Islet of Langerhans (tissue), 1 donor: ENCODE measurements around the gene KAT8.

ENCODE experiments used
- FAIRE-seq: peaks from one replicate; lab custom pipeline; 2011; peaks lifted over from hg19 to GRCh38; lab: Jason Lieb, UNC

Gene KAT8

DNA sequence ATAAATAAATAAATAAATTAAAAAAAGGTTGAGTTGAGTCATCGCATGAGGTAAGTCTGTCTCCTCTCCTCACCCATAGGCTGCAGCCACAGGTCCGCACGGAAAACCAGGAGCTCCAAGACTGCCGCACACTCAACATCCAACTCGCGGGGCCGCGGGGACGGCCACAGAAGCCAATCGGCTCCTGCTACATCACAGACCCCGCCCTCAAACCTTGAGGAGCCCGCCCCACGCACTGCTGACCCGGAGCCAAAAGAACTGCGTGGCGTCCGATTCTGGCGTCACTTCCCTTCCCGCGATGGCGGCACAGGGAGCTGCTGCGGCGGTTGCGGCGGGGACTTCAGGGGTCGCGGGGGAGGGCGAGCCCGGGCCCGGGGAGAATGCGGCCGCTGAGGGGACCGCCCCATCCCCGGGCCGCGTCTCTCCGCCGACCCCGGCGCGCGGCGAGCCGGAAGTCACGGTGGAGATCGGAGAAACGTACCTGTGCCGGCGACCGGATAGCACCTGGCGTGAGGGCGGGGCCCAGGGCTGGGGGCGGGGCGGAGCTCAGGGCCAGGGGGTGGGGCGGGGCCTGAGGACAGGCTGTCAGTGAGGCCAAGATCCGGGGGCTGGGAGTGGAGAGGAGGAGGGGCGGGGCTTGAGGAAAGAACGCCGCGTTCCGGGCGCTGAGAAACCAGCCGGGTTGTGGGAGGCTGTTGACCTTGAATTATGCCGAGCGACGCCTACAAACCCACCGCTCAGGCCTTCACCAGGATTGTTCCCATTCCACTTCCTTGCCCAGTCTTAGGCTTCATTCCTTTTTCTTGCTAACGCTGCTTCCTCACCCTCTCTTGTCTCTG, at the start of gene KAT8:
Gene KAT8 (plus strand): TSS at position 281 of the 839 bp plus-strand sequence. CDS start 18 bp downstream, at position 299.
- peak; percentile 13 for FAIRE-seq

DNA sequence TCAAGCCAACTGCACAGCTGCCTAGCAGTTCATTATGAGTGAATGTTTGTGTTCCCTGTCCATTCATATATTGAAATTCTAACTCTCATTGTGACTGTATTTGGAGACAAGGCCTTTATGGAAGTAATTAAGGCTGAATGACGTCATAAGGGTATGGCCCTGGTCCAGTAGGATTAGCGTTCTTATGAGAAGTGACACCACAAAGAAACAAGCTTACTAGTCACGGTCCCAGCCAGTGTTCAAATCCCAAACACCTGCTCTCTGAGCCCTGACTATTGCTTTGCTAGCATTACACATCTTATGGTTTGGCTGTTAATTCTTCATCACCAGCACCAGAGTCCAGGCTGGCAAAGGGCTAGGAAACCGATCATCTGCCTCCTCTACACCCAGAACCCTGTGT, 45.6 kb upstream of the KAT8 start:
- no peak for FAIRE-seq

DNA sequence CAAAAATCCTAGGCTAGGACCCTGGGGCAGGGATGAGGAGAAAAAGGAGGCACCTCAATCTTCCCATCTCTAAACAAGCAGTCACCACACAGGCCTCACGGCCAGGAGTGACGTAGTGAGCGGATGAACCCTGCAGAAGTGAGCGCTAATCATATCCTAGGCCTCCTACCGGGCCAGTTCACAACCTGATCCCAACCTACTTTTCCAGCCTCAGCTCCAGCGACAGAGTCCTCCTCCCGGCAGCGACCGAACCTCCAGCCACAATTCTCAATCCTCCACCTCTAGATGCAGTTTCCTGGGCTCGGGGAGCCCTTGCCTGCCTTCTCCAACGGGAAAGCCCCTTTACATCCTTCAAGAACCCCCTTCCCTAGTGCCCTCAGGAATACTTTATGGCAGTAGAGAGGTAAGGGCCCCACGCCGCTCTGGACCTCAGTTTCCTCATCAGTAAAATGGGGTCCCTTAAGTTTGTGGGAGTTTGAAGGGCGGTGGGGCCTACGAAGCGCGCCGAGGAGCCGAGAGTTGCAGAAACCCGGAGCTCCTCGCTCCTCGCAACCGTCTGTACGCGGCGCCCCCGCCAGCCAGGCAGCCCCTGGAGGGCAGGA, 44.8 kb upstream of the KAT8 start:
- no peak for FAIRE-seq

DNA sequence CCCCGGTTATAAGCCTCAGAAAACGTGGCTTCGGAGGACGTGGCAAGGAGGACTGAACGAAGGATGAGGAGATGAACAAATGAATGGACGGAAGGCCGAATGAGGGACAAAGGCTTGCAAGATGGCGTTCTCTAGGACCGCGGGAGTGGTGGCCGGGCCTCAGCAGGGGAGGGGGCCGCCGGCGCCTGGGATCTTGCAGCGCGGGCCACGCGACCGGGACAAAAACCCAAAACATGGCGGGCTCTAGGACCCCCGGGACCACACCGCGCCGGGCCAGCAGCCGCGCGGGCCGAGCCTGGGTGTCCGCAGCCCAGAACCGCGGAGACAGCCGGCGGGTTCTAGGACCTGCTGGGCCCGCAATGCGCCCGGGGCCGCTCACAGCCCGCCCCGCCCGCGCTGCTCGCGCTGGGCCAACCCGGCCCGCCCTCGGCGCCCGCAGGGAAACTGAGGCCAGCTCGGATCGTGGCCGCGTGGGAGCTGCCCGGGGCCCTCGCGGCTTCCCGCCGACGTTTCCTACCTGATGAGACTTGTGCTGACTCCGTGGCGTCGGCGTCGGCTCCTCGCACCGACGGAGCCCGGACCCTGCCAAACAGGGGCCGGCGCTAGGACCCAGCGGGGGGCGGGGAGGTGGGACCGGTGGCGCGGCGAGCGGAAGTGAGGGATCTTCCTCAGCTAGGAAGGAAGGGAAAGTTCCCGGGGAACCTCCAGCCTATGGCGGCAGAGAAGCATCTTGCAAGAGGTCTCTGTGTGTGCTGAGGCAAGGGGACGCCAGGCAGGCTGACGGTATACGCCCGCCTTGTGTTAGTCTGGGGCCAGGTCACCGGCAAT, 44.1 kb upstream of the KAT8 start:
- FAIRE-seq: no peak

DNA sequence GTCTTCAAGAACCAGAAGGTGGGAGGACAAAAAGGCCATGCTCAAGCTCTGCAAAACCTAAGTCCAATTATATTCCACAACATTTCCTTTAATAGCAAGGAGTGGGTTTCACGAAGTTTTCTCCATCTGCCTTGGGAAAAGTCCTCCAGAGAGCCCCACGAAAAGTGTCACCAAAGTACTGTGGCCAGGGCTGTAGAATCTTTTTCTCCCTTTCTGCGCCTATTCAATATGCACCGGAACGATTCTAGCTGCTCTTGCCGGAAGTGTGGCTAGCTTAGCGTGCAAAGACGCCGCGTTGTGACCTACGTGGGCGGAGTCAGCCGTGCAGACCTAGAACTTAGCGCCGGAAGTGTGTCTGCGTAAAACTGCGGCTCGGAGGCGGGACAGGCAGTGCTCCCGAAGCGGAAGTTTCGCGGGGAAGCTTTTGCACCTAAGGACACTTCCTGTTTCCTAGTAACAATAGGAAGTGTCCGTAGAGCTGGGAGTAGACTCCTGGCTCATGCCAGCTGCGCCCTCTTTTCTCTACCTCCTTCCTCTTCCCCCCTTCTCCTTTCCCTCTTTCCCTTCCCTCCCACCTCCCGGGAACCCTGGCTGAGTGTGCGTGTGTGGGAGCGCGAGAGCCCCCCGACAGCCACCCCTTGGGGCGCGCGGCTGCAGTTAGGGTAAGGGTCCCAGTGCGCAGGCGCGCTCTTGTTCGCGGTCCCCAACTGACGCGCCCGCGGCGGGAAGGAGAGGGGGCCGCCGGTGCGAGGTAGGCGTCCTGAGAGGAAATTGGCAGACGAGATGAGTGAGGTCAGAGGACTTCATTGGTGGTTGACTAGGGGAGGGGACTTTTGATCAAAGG, 43.3 kb upstream of the KAT8 start, which contains the start of the genes ZNF646 and ZNF668:
Gene ZNF646 (plus strand): TSS at position 453 of the 844 bp plus-strand sequence. CDS start 1,903 bp downstream, outside the sequence.
Gene ZNF668 (minus strand): TSS at position 271 of the 844 bp plus-strand sequence. CDS start 9,781 bp downstream, outside the sequence.
- FAIRE-seq: peak; percentile 56

DNA sequence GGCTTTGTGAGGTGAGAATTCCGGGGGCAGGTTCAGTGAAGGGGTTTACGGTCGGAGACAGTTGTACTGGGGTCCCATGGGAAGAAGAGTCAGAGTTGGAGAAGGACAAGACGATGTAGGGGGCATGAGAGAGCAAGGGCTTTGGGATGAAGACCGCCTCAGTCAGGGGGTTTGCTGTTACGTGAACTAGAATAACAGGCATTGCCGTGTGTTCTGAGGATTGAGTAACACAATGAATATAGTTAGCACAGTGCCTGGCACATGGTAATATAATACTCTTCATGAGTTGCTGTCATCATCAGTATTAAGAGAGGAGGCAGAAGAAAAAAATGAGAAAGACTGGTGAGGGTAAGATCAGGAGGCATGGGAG, 42.7 kb upstream of the KAT8 start:
- FAIRE-seq: no peak

DNA sequence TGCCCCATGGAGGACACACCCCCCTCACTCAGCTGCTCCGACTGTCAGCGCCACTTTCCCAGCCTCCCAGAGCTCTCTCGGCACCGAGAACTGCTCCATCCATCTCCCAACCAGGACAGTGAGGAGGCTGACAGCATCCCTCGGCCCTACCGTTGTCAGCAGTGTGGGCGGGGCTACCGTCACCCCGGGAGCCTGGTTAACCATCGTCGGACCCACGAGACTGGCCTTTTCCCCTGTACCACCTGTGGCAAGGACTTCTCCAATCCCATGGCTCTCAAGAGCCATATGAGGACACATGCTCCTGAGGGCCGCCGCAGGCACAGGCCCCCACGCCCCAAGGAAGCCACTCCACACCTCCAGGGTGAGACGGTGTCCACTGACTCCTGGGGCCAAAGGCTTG, 41.1 kb upstream of the KAT8 start:
- no peak for FAIRE-seq

DNA sequence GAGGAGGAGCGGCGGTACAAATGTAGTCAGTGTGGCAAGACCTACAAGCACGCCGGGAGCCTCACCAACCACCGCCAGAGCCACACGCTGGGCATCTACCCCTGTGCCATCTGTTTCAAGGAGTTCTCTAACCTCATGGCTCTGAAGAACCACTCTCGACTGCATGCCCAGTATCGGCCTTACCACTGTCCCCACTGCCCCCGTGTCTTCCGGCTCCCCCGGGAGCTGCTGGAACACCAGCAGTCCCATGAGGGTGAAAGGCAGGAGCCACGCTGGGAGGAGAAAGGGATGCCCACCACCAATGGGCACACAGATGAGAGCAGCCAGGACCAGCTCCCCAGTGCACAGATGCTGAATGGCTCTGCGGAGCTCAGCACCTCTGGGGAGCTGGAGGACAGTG, 40.4 kb upstream of the KAT8 start:
- no peak for FAIRE-seq

DNA sequence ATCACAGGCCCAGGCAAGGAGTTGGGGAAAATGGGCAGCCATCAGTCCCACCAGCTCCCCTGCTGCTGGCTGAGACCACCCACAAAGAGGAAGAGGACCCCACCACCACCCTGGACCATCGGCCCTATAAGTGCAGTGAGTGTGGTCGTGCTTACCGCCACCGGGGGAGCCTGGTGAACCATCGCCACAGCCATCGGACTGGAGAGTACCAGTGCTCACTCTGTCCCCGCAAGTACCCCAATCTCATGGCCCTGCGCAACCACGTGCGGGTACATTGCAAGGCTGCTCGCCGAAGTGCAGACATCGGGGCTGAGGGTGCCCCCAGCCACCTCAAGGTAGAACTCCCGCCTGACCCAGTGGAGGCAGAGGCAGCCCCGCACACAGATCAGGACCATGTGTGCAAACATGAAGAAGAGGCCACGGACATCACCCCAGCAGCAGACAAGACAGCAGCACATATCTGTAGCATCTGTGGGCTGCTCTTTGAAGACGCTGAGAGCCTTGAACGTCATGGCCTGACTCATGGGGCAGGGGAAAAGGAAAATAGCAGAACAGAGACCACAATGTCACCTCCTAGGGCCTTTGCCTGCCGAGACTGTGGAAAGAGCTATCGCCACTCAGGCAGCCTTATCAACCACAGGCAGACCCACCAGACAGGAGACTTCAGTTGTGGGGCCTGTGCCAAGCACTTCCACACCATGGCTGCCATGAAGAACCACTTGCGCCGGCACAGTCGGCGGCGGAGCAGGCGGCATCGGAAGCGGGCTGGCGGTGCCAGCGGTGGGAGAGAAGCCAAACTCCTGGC, 39.7 kb upstream of the KAT8 start:
- FAIRE-seq: no peak

DNA sequence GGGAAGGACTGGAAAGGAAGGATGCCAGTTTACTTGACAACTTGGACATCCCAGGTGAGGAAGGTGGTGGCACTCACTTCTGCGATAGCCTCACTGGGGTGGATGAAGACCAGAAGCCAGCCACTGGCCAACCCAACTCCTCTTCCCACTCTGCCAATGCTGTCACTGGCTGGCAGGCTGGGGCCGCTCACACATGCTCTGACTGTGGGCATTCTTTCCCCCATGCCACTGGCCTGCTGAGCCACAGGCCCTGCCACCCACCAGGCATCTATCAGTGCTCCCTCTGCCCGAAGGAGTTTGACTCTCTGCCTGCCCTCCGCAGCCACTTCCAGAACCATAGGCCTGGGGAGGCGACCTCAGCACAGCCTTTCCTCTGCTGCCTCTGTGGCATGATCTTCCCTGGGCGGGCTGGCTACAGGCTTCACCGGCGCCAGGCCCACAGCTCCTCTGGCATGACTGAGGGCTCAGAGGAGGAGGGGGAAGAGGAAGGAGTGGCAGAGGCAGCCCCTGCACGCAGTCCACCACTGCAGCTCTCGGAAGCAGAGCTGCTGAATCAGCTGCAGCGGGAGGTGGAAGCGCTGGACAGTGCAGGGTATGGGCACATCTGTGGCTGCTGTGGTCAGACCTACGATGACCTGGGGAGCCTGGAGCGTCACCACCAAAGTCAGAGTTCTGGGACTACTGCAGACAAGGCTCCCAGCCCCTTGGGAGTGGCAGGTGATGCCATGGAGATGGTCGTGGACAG, 38.7 kb upstream of the KAT8 start:
- FAIRE-seq: no peak

DNA sequence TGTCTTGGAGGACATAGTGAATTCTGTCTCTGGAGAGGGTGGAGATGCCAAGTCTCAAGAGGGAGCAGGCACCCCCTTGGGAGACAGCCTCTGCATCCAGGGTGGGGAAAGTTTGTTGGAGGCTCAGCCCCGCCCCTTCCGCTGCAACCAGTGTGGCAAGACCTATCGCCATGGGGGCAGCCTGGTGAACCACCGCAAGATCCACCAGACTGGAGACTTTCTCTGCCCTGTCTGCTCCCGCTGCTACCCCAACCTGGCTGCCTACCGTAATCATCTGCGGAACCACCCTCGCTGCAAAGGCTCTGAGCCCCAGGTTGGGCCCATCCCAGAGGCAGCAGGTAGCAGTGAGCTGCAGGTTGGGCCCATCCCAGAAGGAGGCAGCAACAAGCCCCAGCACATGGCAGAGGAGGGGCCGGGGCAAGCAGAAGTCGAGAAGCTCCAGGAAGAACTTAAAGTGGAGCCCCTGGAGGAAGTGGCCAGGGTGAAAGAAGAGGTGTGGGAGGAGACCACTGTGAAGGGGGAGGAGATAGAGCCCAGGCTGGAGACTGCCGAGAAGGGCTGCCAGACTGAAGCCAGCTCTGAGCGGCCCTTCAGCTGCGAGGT, 38.0 kb upstream of the KAT8 start:
- no peak for FAIRE-seq

DNA sequence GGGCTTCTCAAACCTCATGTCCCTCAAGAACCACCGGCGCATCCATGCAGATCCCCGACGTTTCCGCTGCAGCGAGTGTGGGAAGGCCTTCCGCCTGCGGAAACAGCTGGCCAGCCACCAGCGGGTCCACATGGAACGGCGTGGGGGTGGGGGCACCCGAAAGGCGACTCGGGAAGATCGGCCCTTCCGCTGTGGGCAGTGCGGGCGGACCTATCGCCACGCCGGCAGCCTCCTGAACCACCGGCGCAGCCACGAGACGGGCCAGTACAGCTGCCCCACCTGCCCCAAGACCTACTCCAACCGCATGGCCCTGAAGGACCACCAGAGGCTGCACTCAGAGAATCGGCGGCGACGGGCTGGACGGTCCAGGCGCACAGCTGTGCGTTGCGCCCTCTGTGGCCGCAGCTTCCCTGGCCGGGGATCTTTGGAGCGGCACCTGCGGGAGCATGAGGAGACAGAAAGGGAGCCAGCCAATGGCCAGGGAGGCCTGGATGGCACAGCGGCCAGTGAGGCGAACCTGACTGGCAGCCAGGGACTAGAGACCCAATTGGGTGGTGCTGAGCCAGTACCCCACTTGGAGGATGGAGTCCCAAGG, 37.3 kb upstream of the KAT8 start:
- no peak for FAIRE-seq

DNA sequence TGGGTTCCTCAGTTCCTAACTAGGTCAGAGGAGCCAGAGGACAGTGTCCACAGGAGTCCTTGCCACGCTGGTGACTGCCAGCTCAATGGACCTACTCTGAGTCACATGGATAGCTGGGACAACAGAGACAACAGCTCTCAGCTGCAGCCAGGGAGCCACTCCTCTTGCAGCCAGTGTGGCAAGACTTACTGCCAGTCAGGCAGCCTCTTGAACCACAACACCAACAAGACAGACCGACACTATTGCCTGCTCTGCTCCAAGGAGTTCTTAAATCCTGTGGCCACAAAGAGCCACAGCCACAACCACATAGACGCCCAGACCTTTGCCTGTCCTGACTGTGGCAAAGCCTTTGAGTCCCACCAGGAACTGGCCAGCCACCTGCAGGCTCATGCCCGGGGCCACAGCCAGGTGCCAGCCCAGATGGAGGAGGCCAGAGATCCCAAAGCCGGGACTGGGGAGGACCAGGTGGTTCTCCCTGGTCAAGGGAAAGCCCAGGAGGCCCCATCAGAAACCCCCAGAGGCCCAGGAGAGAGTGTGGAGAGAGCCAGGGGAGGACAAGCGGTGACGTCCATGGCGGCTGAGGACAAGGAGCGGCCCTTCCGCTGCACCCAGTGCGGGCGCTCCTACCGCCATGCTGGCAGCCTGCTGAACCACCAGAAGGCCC, 36.6 kb upstream of the KAT8 start:
- no peak for FAIRE-seq

DNA sequence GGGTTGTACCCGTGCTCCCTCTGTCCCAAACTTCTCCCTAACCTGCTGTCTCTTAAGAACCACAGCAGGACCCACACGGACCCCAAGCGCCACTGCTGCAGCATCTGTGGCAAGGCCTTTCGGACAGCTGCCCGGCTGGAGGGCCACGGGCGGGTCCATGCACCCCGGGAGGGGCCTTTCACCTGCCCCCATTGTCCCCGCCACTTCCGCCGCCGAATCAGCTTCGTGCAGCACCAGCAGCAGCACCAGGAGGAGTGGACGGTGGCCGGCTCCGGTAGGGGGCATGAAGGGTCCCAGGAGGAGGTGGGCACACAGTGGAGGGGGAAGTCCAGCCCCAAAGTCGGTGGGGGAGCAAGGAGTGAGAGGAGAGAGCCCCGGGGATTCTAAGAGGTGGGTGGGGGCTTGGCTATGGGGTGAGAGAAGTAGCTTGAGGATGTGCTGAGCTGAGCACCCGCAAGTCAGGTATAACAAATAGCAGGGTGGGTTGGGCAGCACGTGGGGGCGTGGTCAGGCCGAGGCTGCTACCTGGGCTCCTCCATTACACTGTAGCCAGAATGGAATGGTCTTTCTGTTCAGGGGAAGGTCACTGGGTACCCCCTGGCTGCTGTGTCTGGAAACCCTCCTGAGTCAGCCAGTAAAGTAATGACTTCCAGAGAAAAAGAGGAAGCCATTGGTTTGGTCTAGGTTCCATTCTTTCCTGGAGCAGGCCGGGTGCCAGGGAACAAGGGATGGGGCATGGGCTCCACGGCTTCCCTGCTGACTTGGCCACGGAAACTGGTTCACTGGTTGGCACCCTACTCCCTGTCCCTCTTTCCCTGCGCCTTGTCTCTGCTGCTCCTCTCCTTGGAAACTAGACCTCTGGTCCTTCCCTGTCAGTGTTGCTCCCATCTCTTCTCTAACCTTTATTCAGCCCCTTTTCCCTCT, 35.8 kb upstream of the KAT8 start:
- no peak for FAIRE-seq

DNA sequence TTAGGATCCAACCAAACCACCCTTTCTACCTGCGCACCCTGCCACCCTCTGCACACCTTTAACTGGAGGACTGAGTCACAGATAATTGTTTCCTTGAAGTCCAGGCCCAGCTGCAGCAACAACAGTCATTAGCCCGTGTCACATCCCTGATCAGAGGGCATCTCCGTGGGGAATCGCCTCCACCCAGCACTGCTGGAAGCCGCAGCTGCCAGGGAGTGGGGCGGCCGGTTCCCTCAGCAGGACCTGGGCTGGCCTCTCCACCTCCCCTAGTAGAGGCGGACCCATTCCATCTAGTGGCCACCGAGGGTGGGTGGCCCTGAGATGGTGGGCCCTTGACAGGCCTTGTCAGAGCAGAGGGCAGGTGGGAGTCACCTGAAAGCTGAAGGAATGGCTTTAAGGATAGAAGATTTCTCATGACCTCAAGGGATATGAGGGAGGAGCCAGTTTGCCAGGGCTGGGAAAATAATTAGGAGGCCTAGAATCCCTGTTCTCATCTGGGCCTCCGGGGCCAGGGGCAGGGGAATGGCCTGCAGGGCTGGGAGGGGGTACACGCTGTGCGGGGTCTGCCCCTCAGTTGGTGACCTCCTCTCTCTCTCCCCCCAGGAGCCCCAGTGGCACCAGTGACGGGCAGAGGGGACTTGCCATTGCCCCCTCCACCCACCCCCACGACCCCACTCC, 35.0 kb upstream of the KAT8 start:
- no peak for FAIRE-seq

DNA sequence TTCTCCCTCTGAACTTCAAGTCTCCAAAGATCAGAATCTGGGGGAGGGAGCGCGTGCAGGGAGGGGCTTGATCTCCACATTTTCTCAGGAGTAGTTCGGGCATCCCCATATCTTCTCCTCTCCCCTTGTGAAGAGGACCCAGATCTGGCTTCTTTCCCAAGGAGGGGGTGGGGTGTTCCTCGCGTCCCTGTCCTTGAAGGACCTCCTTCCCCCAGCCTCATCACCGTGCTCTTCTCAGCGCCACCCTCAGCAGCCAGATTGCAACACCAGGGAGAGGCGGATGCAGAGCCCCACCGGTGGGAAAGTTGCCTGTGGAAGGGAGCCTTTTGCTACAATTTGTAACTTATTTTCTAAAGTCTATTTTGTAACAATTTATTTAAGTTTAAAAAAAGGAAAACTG, 34.4 kb upstream of the KAT8 start:
- no peak for FAIRE-seq

DNA sequence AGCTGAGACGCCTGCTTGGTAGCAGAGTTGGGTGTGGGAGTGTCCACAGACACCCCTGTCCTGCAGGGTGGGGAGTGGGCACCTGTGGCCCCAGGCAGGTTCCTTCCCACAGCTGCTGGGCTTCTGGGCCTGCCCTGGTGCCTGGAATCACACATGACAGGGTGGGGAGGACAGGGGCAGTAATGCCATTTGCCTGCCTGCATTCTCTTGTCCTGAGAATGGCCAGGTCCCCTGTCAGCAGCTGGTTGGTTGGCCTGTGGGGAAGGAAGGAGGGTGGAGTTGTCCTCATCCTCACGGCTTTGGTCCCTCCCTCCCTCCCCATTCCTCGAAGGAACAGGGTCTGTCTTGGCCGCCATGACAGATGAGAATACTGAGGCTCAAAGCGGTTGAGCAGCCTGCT, 33.9 kb upstream of the KAT8 start:
- FAIRE-seq: no peak
